HCT116 (cell line): Measurements from ENCODE around the gene PDYN. TPM values are rescaled to one million over a fixed set of nuclear protein-coding genes. Genes with fewer than 3 reads are reported as not detected.

Source experiments
- ATAC-seq: fragments of 200-7000 bp; cut with Tn5 transposase; 2 replicates; pipeline ENCODE4 v1.9.1; 2020; ENCODE audit warnings: mild to moderate bottlenecking, moderate library complexity
- BruUV-seq: library from RNA; stranded (reverse); fragments of 400-500 nt; replicated peaks from 2 replicates; lab custom pipeline; 2021; lab: Mats Ljungman, UMichigan
- CTCF ChIA-PET: fragments of 300-600 bp; sonication (Branson Sonifier 250); formaldehyde crosslinking; loops from one replicate; lab custom pipeline; 2021; ENCODE audit warnings: antibody characterized with exemption; lab: Charles Lee
- POLR2A ChIA-PET: fragments of 300-600, 350-600 bp; sonication (Branson Sonifier 250); formaldehyde crosslinking; loops from one replicate; lab custom pipeline; 2021; ENCODE audit warnings: antibody characterized with exemption; lab: Charles Lee
- RAD21 ChIA-PET, 2 experiments: fragments of 300-600 bp; sonication (Branson Sonifier 250); formaldehyde crosslinking; loops; one replicate each; lab custom pipeline; 2023; ENCODE audit warnings: low total read pairs in 2 of 2; ENCODE audit not compliant: uncharacterized antibody in 2 of 2, unreplicated experiment in 2 of 2, low non-redundant PET in 1 of 2; lab: Charles Lee
- DNase-seq: peaks from one replicate; pipeline ENCODE4 v3.0.0-alpha.2; 2010; ENCODE audit warnings: low read depth, low spot score
- H2AFZ ChIP-seq: fragments of 200-600 bp; shearing (Covaris generic), sonication (generic); 2 replicates; pipeline ENCODE4 v1.6.1; 2017; ENCODE audit warnings: low read depth, mixed run types, mixed read lengths, antibody characterized with exemption, low read length; ENCODE audit not compliant: poor library complexity, severe bottlenecking
- H3K27ac ChIP-seq: 2 replicates; pipeline ENCODE4 v1.5.1; 2012; ENCODE audit warnings: low read depth, low read length
- H3K27me3 ChIP-seq: fragments of 200-600 bp; sonication (generic); 2 replicates; pipeline ENCODE4 v1.6.1; 2016; ENCODE audit warnings: mixed run types, low read length, mixed read lengths; ENCODE audit not compliant: insufficient read depth
- H3K36me3 ChIP-seq, 2 experiments: fragments of 200-500 bp in 1 of 2; fragments of 200-600 bp in 1 of 2; sonication (Bioruptor generic) in 1 of 2; sonication (generic) in 1 of 2; 2 replicates each; pipeline versions ENCODE4 v1.5.1 to v1.6.1; 2014 to 2016; ENCODE audit warnings: low read length in 2 of 2, inconsistent platforms in 1 of 2, mixed read lengths in 1 of 2, mixed run types in 1 of 2; ENCODE audit not compliant: insufficient read depth in 2 of 2, control insufficient read depth in 1 of 2
- H3K4me1 ChIP-seq, 2 experiments: fragments of 200-600 bp in 1 of 2; sonication (generic) in 1 of 2; 2 replicates each; pipeline versions ENCODE4 v1.5.1 to v1.6.1; 2012 to 2017; ENCODE audit warnings: low read length in 2 of 2, inconsistent platforms in 1 of 2, mild to moderate bottlenecking in 1 of 2, mixed read lengths in 1 of 2, mixed run types in 1 of 2, moderate library complexity in 1 of 2; ENCODE audit not compliant: insufficient read depth in 2 of 2, control insufficient read depth in 1 of 2
- H3K4me2 ChIP-seq: fragments of 200-600 bp; sonication (generic); 2 replicates; pipeline ENCODE4 v1.6.1; 2017; ENCODE audit warnings: mixed run types, low read length, mixed read lengths
- H3K4me3 ChIP-seq, 2 experiments: fragments of 200-600 bp in 1 of 2; sonication (generic) in 1 of 2; replicated peaks in 1 of 2; 2 replicates each; pipeline ENCODE4 v1.5.1; 2011 to 2016; ENCODE audit warnings: low read length in 2 of 2, control low read depth in 1 of 2, low read depth in 1 of 2, mild to moderate bottlenecking in 1 of 2, mixed read lengths in 1 of 2, mixed run types in 1 of 2
- H3K79me2 ChIP-seq: fragments of 200-600 bp; sonication (generic); 2 replicates; pipeline ENCODE4 v1.6.1; 2017; ENCODE audit warnings: mild to moderate bottlenecking, mixed run types, low read length, moderate library complexity, mixed read lengths; ENCODE audit not compliant: insufficient read depth
- H3K9ac ChIP-seq: fragments of 200-600 bp; sonication (generic); 2 replicates; pipeline ENCODE4 v1.6.1; 2016; ENCODE audit warnings: low read length, mixed read lengths
- H3K9me2 ChIP-seq: fragments of 200-600 bp; sonication (generic), shearing (Covaris generic); 2 replicates; pipeline ENCODE4 v1.6.1; 2017; ENCODE audit warnings: mixed run types, mild to moderate bottlenecking, moderate library complexity; ENCODE audit not compliant: insufficient read depth
- H3K9me3 ChIP-seq, 2 experiments: fragments of 200-500 bp in 1 of 2; fragments of 200-600 bp in 1 of 2; sonication (Bioruptor generic) in 1 of 2; sonication (generic) in 1 of 2; 2 replicates each; pipeline ENCODE4 v1.6.1; 2014 to 2017; ENCODE audit warnings: low read length in 2 of 2, mixed read lengths in 2 of 2, inconsistent platforms in 1 of 2, low read depth in 1 of 2, mild to moderate bottlenecking in 1 of 2, mixed run types in 1 of 2, moderate library complexity in 1 of 2; ENCODE audit not compliant: control insufficient read depth in 1 of 2, insufficient read depth in 1 of 2
- H4K20me1 ChIP-seq: fragments of 200-600 bp; sonication (generic), shearing (Covaris generic); 2 replicates; pipeline ENCODE4 v1.6.1; 2017; ENCODE audit warnings: mixed run types, mild to moderate bottlenecking, moderate library complexity; ENCODE audit not compliant: insufficient read depth
- ATF3 ChIP-seq: IDR thresholded peaks from 2 replicates; pipeline ENCODE4 v1.6.1; 2012
- CBX3 ChIP-seq: IDR thresholded peaks from 2 replicates; pipeline ENCODE4 v1.6.1; 2012; ENCODE audit warnings: low read depth
- EZH2 ChIP-seq: fragments of 200-600 bp; sonication (generic); IDR thresholded peaks from 2 replicates; pipeline ENCODE4 v1.6.1; 2017; ENCODE audit warnings: antibody characterized with exemption, mixed run types
- FOSL1 ChIP-seq: IDR thresholded peaks from 2 replicates; pipeline ENCODE4 v1.6.1; 2012; ENCODE audit warnings: low read depth
- JUND ChIP-seq: IDR thresholded peaks from 2 replicates; pipeline ENCODE4 v1.6.1; 2012
- POLR2A ChIP-seq: IDR thresholded peaks from 2 replicates; pipeline ENCODE4 v1.7.0; 2011; ENCODE audit warnings: borderline replicate concordance; ENCODE audit not compliant: insufficient read depth, insufficient read length; ENCODE audit errors: extremely low read depth
- POLR2AphosphoS5 ChIP-seq: IDR thresholded peaks from 2 replicates; pipeline ENCODE4 v1.6.1; 2011; ENCODE audit warnings: mild to moderate bottlenecking, low read depth, low read length, moderate library complexity
- SP1 ChIP-seq: IDR thresholded peaks from 2 replicates; pipeline ENCODE4 v1.6.1; 2012; ENCODE audit warnings: low read depth
- SRF ChIP-seq: IDR thresholded peaks from 2 replicates; pipeline ENCODE4 v1.6.1; 2012; ENCODE audit warnings: low read depth
- TCF7L2 ChIP-seq: IDR thresholded peaks from 2 replicates; pipeline ENCODE4 v1.7.0; 2011; ENCODE audit warnings: borderline replicate concordance, inconsistent platforms; ENCODE audit not compliant: insufficient read depth, insufficient read length; ENCODE audit errors: extremely low read depth
- YY1 ChIP-seq: IDR thresholded peaks from 2 replicates; pipeline ENCODE4 v1.6.1; 2011; ENCODE audit warnings: low read length, low read depth, moderate library complexity, mild to moderate bottlenecking; ENCODE audit not compliant: insufficient replicate concordance; ENCODE audit errors: extremely low read depth
- ZBTB33 ChIP-seq: IDR thresholded peaks from 2 replicates; pipeline ENCODE4 v1.6.1; 2011; ENCODE audit warnings: mild to moderate bottlenecking, low read length, moderate library complexity; ENCODE audit not compliant: insufficient replicate concordance; ENCODE audit errors: extremely low read depth
- ZNF274 ChIP-seq: fragments of 200-500 bp; sonication (Bioruptor generic); IDR thresholded peaks from 2 replicates; pipeline ENCODE4 v1.6.1; 2014; ENCODE audit warnings: mild to moderate bottlenecking, low read depth, low read length, inconsistent platforms
- intact Hi-C: fragments of 100-400 bp; cut with micrococcal nuclease; formaldehyde crosslinking; loops from 2 replicates; pipeline ENCODE4 v1.10.0; 2022
- total RNA-seq: library from RNA; stranded (reverse); gene quantifications from one replicate; pipeline ENCODE4 v1.2.1, GENCODE V29; 2021; ENCODE audit not compliant: unreplicated experiment

PDYN gene
- total RNA-seq, 1 experiment from 2014 or later: not detected

GRCh38 chr20:1946762-1947534 is 46.9 kb downstream of the PDYN start:
- Histone ChIP-seq H3K4me2 (no peak overlapping the region; the same call in 1 of the 2 replicates), H3K27me3 (no peaks in the 10 kb centered on the region), H3K9me3 (no peaks in the 10 kb centered on the region), H3K27ac (no peak overlapping the region), H3K36me3 (no peaks in the 10 kb centered on the region), H3K4me1 (no peaks in the 10 kb centered on the region), H3K9me2 (no peaks in the 10 kb centered on the region), H2AFZ (no peak overlapping the region), H3K9ac (no peak overlapping the region), H3K79me2 (no peaks in the 10 kb centered on the region), H4K20me1 (no peaks in the 10 kb centered on the region), H3K4me3 (no peak overlapping the region)
- intact Hi-C loops: no loop called here
- ATAC-seq (no peak), DNase-seq (no peak)
- CTCF ChIA-PET: no interaction called here
- RAD21 ChIA-PET: no interaction called here
- POLR2A ChIA-PET: no interaction called here
- no TSS peak for BruUV-seq
- TF ChIP-seq TCF7L2 (peak; percentile 35), EZH2 (no peak)

GRCh38 chr20:1946442-1946761 is 47.5 kb downstream of the PDYN start:
- RAD21 ChIA-PET: no interaction called here
- H4K20me1 ChIP-seq: no peaks in the 10 kb centered on the region
- no peaks in the 10 kb centered on the region for H3K79me2 ChIP-seq
- no peaks in the 10 kb centered on the region for H3K36me3 ChIP-seq
- no peak overlapping the region for H3K4me3 ChIP-seq
- no peak overlapping the region for H3K9ac ChIP-seq
- H2AFZ ChIP-seq: no peak overlapping the region
- H3K27me3 ChIP-seq: no peaks in the 10 kb centered on the region
- CTCF ChIA-PET: no interaction called here
- BruUV-seq: no TSS peak
- no peak overlapping the region for H3K4me2 ChIP-seq
- ATAC-seq: no peak
- POLR2A ChIA-PET: no interaction called here
- TF ChIP-seq ZNF274: no peak
- TF ChIP-seq POLR2AphosphoS5: no peak
- TF ChIP-seq TCF7L2: no peak
- no peak for TF ChIP-seq FOSL1
- TF ChIP-seq YY1: no peak
- no peak for TF ChIP-seq CBX3
- no peak for TF ChIP-seq JUND
- no peak for TF ChIP-seq SRF
- no peak for TF ChIP-seq SP1
- no peak for TF ChIP-seq ZBTB33
- no peak for TF ChIP-seq ATF3
- no peak for TF ChIP-seq POLR2A
- no peaks in the 10 kb centered on the region for H3K4me1 ChIP-seq
- intact Hi-C loops: no loop called here
- no peak overlapping the region for H3K27ac ChIP-seq
- no peaks in the 10 kb centered on the region for H3K9me2 ChIP-seq
- no peak for DNase-seq
- no peaks in the 10 kb centered on the region for H3K9me3 ChIP-seq
